Left forelimb (tissue), 1 donor: ENCODE data around the gene CA5A.

Experiments used
- DNase-seq: peaks from one replicate; pipeline ENCODE4 v3.0.0-alpha.2; 2018; ENCODE audit warnings: low spot score

The CA5A gene

DNA sequence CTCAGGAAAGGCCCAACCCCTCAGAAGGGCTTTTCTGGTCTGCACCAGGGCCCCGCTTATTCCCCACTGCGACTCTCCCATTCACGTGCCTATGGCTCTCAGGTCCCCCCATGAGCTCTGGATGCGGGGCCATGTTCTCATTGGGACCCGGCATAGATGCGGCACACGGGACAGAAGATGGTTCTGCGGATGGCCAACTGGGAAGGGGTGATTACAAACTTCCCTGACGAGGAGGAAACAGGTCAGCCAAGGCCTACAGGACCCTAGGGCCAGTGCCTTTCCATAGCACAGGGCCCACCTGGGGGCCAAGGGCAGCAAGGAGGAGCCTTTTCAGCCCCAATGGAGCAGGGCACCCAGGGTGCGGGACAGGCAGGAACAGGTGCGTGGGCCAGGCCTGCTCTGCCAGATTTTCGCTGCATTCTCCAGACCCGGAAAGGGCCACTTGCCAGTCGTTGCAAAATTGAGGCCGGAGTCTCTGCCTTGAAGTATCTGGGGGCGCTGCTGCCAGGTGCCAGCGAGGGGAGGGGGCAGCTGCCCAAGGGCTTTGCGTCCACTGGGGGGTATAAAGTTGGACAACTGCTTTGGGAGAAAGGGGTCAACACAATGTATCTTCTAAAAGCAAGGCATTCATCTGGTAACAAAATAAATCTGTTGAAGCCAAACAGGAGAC is 87.5 kb downstream of the CA5A start:
- no peak for DNase-seq

DNA sequence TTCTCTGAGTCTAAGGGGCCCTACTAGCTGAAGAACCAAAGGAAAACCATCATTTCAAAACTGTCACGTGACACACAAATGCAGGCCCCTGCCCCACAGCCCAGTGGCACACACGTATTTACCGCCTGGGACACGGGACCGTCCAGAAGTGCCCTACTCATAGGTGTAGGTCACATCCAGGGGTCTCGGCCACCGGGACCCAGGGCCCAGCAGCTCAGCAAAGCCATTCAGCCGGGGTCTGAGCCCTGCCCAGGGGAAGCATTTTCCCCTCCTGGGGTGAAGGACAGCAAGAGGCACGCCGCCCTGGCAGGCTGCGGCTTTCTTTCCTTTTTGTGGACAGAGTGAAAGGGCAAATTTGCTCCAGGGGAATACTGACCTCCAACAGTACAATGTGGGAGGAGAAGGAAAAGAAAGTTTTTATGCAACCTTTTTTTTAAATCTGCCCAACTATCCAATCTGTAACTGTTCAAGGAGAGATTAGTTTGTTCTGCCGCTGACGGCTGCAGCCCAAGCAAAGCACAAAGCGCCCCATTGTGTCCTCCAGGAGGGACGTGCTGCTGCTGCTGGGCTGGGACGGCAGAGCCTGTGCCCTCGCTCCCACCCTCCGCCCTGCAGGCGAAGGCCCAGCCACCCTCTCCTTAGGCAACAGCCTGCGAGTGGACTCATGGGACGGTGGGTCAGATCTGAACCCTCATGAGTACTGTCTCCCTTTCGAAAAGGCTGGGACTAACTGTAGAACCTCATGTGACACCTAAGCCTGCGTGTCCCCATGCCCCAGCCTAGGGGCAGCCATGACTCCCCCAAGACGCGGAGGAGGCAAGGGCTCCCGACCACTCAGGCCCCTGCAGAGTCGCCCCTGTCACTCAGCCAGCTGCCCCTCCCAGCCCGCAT is 88.3 kb downstream of the CA5A start:
- DNase-seq = no peak

DNA sequence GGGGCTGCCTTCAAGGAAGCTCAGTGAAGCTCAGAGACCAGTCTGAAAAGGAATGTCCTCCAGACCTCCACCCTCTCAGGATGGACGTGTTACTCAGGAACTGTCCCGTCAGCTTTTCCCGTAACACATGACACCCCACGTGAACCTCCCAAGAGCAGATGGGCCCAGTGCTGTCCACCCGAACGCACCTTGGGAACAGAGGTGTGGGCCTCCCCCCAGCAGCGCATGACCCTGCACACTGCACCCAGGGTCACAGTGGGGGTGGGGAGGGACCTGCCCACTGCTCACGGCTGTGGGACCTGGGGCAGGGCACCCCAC is 88.9 kb downstream of the CA5A start:
- no peak for DNase-seq

DNA sequence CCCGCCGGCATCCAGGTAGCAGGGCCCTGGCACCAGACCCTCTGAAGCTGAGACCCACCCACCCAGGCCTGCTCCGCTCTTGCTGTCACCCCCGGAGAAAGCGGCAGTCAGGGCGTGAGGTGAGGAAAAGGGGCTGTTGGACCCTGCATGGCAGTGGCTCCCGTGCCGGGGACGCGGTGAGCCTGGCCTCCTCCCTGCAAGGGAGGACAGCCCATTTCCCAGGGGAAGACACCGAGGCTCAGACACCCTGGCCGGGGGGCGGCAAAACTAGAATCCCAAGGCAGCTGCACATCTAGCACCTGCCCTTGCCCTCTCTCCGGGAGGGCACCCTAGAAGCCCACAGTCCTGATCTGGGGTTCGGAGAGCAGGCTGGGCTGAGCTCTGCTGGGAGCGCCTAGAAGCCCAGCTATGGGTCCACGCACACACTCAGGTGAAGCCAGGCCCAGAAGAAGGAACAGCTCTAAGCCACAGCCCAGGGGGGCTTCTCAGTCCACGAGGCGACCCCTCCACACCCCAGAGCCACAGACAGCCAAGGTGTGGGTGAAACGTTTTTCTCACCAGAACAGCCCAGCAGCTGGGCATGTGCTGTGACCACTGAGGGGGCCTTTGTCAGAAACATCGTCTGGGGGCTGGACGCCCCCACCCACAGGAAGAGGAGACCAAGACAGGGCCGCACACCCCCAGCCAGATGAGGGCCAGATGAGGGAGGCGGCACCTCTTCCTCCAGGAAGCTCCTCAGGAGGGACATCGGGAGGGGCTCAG is 89.4 kb downstream of the CA5A start:
- no peak for DNase-seq

DNA sequence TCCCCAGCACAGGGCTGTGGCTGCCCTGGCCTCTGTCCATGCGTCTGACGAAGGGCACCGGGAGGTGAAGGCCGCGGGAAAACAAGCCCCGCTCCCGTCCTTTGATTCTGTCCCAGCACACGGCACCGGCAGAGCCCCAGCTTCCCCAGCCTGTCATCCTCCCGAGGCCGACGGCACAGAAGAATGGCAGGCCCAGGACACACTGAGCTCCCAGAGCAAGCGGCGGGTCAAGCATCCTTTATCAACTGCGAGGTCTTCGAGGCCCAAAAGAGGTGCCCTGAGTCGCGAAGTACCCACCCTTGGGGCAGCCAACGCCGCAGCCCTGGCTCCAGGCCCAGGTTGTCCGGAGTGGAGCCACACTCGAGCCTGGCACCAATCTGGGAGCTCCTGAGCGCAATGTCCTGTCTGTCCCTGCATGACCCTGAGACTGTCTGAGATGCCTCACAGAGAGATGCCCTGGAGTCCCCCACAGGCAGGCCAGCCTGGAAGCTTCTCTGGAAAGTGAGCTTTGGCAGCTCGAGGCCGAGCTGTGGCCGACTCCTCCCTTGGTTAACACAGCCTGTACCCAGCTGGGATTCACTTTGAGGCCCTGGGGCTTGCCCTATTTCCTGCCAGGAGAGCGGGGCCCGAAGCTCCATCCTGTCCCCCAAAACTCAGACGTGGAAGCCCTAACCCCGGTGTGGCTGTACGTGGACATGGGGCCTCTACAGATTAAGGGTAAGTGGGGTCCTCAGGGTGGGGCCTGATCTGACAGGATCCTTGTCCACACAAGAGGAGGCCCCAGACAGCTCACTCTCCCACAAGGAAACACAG is 90.3 kb downstream of the CA5A start:
- no peak for DNase-seq

DNA sequence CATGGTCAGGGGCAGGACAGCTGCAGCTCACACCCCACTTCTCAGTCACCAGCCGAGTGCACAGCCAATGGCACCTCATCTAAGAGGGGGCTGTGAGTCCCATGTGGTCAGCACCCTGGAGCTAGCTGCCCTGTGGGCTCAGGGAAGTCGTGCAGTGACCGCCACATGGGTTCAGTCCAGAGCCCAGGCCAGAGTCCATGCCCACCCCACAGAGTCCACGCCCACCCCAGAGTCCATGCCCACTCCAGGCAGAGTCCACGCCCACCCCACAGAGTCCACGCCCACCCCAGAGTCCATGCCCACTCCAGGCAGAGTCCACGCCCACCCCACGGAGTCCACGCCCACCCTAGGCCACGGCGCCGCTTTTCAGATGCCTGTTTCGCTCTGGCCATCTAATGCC is 91.1 kb downstream of the CA5A start:
- DNase-seq = no peak

DNA sequence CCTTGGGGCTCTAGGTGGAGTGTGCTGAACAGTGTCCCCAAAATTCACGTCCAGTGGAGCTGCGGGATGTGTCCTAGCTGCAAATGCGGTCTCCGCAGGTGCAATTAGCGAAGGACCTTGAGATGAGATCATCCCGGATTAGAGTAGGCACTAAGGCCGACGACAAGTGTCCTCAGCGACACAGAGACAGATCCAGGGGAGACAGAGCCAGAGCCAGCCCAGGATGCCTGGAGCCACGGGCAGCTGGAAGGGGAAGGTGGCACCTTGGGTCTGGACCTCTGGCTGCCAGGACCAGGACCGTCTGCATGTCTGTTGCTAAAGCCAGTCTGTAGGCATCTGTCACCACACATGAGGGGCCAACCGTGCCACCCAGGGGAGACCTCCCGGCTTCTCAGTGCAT is 91.5 kb downstream of the CA5A start:
- DNase-seq = no peak

DNA sequence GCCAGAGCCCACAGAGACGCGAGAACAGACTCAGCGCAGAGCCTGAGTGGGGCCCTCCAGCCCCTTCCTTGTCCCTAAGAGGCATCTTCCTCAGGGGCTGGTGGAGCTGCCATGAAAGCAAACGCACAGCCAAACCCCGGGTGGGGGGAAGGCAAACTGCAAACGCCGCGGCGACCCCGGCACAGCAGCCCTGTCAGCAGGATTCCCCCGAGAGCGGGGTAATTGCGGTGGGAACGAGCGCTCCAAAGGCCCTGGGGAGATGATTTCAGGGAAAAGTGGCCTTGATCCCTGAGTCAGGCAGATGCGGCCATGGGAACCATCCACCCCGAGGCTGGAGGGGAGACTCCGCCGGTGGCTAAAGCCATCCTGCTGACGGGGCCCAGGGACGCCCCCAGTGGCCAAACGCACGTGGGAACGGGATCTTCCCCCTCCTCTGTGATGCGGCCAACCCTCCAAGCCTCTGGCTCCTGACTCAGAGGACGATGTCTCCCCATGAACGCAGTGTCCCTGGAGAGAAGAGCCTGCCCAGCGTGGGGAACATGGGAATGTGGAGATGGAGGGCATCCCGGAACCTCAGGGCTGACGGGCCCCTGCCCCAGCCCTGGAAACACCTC is 92.1 kb downstream of the CA5A start:
- no peak for DNase-seq

DNA sequence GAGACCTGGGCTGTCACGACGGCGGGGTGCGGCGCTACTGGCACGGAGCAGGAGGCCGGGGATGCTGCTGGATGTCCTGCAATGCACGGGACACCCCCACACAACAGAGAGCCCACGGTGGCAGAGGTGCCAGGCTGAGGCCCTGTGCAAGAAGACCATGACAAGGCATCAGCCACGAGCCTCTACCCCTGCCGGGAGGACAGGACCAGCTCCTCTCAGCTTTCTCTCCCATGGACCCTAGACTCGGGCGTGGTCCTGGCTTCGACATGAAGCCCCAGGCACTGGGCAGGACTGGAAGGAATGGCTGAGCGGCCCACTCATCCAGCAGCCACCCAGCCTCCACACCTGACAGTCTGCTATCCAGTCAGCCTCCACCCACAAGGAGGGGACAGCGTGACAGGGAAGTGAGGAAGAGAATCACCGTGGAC is 92.6 kb downstream of the CA5A start:
- no peak for DNase-seq

DNA sequence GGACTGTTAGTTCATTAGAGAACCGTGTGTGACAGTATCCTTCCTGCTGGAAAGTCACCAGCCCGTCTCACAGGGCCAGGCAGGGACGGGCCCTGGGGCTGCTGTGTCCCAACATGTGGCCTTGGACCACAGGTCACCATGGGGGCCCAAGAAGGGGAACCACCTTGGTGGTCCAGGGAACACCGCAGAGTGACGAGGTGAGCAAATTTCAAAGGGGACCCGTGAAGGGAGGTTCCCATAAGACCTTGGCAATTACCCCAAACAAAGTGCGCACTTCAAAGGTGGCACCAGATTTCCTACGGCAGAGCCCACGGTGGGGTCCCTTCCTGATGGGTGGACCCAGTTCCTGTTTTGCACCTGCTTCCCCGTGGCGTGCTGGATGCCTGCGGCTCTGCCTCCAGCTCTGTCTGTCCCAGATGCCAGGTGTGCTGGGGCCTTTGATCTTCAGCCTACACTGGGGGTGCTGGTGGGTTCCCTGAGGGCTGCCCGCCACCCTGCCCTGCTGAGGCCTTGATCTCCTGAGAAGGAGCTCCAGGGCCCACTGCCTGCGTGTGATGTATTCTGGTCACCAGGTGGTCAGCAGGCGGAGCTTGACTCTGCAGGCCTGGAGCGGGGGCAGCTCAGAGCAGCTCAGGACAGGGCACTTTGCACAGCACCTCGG is 94.0 kb downstream of the CA5A start:
- no peak for DNase-seq

DNA sequence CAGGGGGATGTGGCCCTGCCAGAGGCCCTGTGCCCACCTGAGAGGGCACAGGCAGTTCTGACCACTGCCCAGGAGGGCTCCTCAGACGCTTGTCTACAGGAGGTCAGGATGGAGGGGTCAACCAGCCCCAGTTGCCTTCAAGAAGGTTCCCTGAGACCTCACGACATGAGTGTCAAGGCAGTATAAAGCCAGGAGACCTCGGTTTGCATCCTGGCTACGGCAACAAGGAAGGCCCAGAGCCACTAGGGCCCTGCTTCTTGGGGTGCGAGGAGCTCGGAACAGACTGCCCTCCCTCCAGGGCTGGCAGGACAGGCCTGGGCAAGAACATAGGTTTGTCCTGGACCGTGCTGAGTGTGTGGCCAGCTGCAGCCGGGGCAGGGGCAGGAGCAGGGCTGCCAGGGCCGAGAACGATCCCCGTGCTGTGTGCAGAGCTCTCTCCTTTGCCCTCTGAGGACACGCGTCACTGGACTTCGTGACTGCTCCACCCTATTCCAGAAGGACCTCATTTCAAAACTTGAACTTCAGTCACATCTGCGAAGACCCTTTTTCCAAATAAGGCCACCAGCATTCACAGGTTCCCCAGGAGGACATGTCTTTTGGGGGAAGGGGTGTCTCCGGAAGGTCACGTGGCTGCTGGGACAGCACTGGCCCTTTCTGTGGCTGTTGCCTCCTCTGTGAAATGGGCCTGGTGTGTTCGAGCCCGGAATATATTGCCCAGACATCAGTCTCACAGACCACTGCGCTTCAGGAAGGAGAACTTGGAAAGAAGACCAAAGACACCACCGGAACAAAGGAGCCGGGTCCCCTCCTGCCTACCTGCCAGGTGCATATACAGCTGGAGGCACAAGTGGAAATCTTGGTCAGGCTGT is 94.8 kb downstream of the CA5A start:
- no peak for DNase-seq

DNA sequence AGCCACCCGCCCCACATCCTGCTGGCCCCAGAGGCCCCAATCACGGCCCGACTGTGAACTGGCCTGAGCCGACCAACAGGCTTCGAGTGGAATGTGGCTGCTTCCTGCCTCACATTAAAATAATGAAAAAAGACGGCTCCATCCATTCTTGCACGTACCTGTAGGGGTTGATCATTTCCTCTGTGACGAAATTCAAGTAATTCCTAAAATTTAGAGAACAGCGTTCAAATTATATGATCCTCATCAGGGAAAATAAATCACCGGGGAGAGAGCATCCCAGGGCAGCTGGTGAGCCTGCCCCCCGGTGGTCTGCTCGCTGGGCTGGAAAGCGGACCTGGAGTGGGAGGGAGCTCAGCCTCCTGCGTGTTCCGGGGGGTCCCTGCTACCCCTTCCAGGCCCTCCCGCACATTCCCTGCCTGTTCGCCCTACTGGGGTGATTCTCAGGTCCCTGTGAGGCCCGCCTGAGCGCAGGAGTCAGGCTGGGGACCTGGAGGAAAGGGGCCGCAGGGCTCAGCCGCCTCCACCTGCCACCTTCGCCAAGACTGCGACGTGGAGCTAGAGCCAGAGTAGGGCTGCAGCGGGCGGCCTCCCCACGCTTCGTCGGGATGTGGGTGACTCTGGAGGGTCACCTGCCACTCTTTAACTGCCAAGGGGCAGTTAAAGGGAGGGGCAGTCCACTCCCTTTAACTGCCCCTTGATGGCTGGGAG is 95.9 kb downstream of the CA5A start:
- DNase-seq = no peak

DNA sequence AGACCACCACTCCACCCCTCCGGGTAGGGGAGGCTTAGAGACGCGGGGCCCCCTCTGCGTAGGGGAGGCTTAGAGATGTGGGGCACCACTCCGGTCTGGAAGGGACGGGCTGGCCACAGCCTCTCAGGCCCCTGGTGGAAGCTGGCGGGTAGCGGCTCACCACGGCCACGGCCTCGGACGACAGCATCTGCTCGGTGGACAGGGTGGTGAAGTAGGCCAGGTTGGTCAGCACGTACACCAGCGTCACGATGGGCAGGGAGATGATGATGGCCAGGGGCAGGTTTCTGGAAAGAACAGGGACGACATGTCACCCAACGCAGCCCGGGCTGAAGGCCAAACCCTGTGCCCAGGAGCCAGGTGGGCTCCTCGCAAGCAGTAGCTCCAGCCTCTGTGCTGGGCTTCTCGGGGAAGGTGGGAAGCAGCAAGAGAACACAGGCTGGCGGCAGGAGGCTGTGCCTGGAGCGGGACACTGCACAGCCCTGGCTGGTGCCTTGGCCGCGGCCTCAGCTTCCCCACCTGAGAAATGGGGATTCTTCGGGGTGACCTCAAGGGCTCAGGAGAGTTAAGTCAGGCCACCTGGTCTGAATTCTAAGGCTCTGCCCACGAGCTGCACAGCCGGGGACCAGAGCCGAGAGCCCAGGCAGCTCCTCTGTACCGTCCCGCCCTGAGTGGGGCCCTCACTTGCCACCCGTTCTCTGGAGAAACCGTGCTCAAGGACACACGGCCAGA is 96.6 kb downstream of the CA5A start:
- no peak for DNase-seq

DNA sequence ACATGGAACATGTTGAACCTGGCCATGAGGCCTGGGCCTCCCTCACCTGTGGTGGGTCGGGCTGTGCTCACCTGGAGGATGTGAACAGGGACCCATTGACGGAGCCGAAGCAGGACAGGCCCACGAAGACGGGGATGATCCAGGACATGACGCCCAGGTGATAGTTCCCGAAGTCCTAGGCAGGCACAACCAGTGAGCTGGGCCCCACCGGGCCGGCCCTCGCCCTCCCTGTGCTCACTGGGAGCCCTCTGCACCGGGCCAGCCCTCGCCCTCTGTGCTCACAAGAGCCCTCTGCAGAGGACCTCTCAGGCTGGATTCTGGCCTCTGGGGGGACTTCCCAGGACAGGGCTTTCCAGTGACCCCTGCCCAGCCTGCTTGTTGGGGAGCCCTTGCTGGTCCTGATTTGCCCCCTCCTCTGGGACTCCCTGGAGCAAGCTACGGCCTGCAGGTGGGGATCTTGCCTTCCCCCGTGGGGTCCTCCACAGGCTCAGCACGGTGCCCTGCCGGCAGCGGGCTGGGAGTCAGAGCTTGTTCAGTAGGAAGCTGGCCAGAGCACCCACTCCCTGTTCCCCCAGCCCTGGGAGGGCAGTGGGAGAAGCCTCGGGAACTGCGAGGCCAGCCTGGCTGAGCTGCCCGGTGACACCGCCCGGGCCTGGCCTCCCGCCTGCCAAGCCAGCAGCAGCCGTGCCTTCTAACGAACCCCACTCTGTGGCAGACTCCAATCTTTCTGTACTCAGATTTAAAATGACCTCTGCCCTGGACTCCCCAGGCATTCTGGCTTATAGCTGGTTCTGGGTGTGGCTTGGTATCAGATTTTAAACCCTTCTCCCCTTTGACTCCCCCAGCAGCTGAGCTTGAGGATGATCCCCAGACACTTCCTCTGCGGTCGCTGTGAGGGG is 97.4 kb downstream of the CA5A start:
- no peak for DNase-seq
